ENCODE data around the gene ARPP21. TPM values are rescaled to one million over a fixed set of nuclear protein-coding genes. Genes with fewer than 3 reads are reported as not detected.

The ARPP21 gene
- total and polyA plus RNA-seq, 7 donors = 86.4 to 336 (median 101) TPM

GRCh38 chr3:35635926-35636683 lies 3.2 kb upstream of the ARPP21 start:
- ATAC-seq = no peak
- H3K27me3 ChIP-seq (ENCODE audit: insufficient read depth in 3 of 3, low read length in 2 of 3) = no peaks in the 10 kb centered on the region
- no peaks in the 10 kb centered on the region for H3K9me3 ChIP-seq
- TF ChIP-seq CTCF (IDR thresholded peaks at IDR 0.05) = no peak
- intact Hi-C loops (cut with DNase I) = no loop called here
- H3K4me3 ChIP-seq = no peak overlapping the region
- no peaks in the 10 kb centered on the region for H3K36me3 ChIP-seq (ENCODE audit: insufficient read depth in 1 of 2, low read depth in 1 of 2)
- DNase-seq = no peak
- no peaks in the 10 kb centered on the region for H3K4me1 ChIP-seq
- 87 to 91% (median 89%) methylated on average over 4 of the region's 4 CpGs for WGBS, 3 donors
- H3K27ac ChIP-seq = no peak overlapping the region

- intact Hi-C loops (cut with DNase I) = no loop called here
- no peaks in the 10 kb centered on the region for H3K27me3 ChIP-seq (ENCODE audit: insufficient read depth in 3 of 3, low read length in 2 of 3)
- no peak for TF ChIP-seq CTCF (IDR thresholded peaks at IDR 0.05)
- ATAC-seq (peak in 3 of 4 donors; percentile 2 to 16 (median 11)), DNase-seq (no peak)
- peak overlapping the region; percentile 90 for H3K27ac ChIP-seq
- H3K9me3 ChIP-seq = no peaks in the 10 kb centered on the region
- no peaks in the 10 kb centered on the region for H3K36me3 ChIP-seq (ENCODE audit: insufficient read depth in 1 of 2, low read depth in 1 of 2)
- no peaks in the 10 kb centered on the region for H3K4me1 ChIP-seq
- 65 to 76% (median 69%) methylated on average over 15 of the region's 15 CpGs for WGBS, 3 donors
- H3K4me3 ChIP-seq = peak overlapping the region; percentile 80
Observed at GRCh38 chr3:35638251-35638979, 910 bp upstream of the ARPP21 start.

- intact Hi-C loops (cut with DNase I) = loop anchor here in 1 of 2 donors (1.0 kb wide), 1 partner anchor 25 kb away; no protein-coding TSS in a partner anchor
- no peak for TF ChIP-seq CTCF (IDR thresholded peaks at IDR 0.05)
- DNase-seq = no peak
- H3K36me3 ChIP-seq (ENCODE audit: insufficient read depth in 1 of 2, low read depth in 1 of 2) = no peaks in the 10 kb centered on the region
- WGBS, 3 donors = 7 to 9% (median 9%) methylated on average over 20 to 21 of the region's 21 CpGs
- no peak for ATAC-seq
- peak overlapping the region; percentile 80 for H3K4me3 ChIP-seq
- peak overlapping the region; percentile 90 for H3K27ac ChIP-seq
- H3K4me1 ChIP-seq = no peaks in the 10 kb centered on the region
- H3K27me3 ChIP-seq (ENCODE audit: insufficient read depth in 3 of 3, low read length in 2 of 3) = no peaks in the 10 kb centered on the region
- no peaks in the 10 kb centered on the region for H3K9me3 ChIP-seq
Observed at GRCh38 chr3:35638980-35639253, 408 bp upstream of the ARPP21 start.

- no peak for ATAC-seq
- Histone ChIP-seq H3K27me3 (ENCODE audit: insufficient read depth in 3 of 3, low read length in 2 of 3) (no peaks in the 10 kb centered on the region), H3K36me3 (ENCODE audit: insufficient read depth in 1 of 2, low read depth in 1 of 2) (peaks cover 0 to 9% of the 10 kb centered on the region in 2 donors), H3K27ac (peak overlapping the region; percentile 90), H3K9me3 (no peaks in the 10 kb centered on the region), H3K4me1 (no peaks in the 10 kb centered on the region), H3K4me3 (peak overlapping the region; percentile 80)
- WGBS, 3 donors = 19 to 33% (median 23%) methylated on average over 10 of the region's 10 CpGs
- no peak for DNase-seq
- intact Hi-C loops (cut with DNase I) = loop anchor here in 1 of 2 donors (5.0 kb wide), 1 partner anchor 37 kb away; no protein-coding TSS in a partner anchor
- TF ChIP-seq CTCF (IDR thresholded peaks at IDR 0.05) = no peak
Observed at GRCh38 chr3:35640190-35641165, 1.2 kb downstream of the ARPP21 start.

All from psoas muscle (tissue), 8 donors.